A549 (cell line): ENCODE measurements around the gene ZNF143. TPM values are rescaled to one million over a fixed set of nuclear protein-coding genes. Genes with fewer than 3 reads are reported as not detected.

Source experiments
- ATAC-seq, 2 experiments: fragments of 200-7000 bp in 1 of 2; fragments of >200 bp in 1 of 2; cut with Nextera tagmentation in 1 of 2; cut with Tn5 transposase in 1 of 2; 3 replicates each; pipeline versions ENCODE4 v1.8.0 to v1.9.1; 2018 to 2020; ENCODE audit warnings: mild to moderate bottlenecking in 1 of 2, moderate library complexity in 1 of 2
- CTCF ChIA-PET: fragments of 300-600 bp; sonication (Branson Sonifier 250); formaldehyde crosslinking; extraction: SDS; loops from one replicate; lab custom pipeline; 2021; ENCODE audit warnings: antibody characterized with exemption, inconsistent platforms; lab: Yijun Ruan, JAX
- POLR2A ChIA-PET: fragments of 350-600 bp; formaldehyde crosslinking; extraction: SDS; loops from one replicate; lab custom pipeline; 2021; ENCODE audit warnings: antibody characterized with exemption, inconsistent platforms; lab: Yijun Ruan, JAX
- DNase-seq, 2 experiments: peaks; one replicate each; pipeline versions ENCODE4 v3.0.0 to v3.0.0-alpha.2; 2011 to 2016; ENCODE audit warnings: low read depth in 1 of 2, low spot score in 1 of 2
- FAIRE-seq: peaks from 2 replicates; lab custom pipeline; 2011; peaks lifted over from hg19 to GRCh38; lab: Jason Lieb, UNC
- H3K27ac ChIP-seq, 2 experiments: fragments of >200 bp; sonication (Bioruptor Twin); formaldehyde crosslinking; 3 replicates each; pipeline ENCODE4 v1.5.1; 2016 to 2017
- H3K4me1 ChIP-seq: fragments of >200 bp; sonication (Bioruptor Twin); formaldehyde crosslinking; 3 replicates; pipeline ENCODE4 v1.6.1; 2016
- H3K4me2 ChIP-seq: fragments of >200 bp; sonication (Bioruptor Twin); formaldehyde crosslinking; 3 replicates; pipeline ENCODE4 v1.6.1; 2016
- H3K4me3 ChIP-seq: fragments of >200 bp; sonication (Bioruptor Twin); formaldehyde crosslinking; 3 replicates; pipeline ENCODE4 v1.5.1; 2016
- H3K9me3 ChIP-seq: fragments of >200 bp; sonication (Bioruptor Twin); formaldehyde crosslinking; 3 replicates; pipeline ENCODE4 v1.6.1; 2016
- BHLHE40 ChIP-seq: IDR thresholded peaks from 2 replicates; pipeline ENCODE4 v1.6.1; 2012; ENCODE audit warnings: low read depth, low read length, inconsistent platforms
- CEBPB ChIP-seq, 2 experiments: fragments of >200 bp in 1 of 2; sonication (Bioruptor Twin) in 1 of 2; formaldehyde crosslinking in 1 of 2; IDR thresholded peaks; 2 replicates each; pipeline ENCODE4 v1.6.1; 2012 to 2016
- ESRRA ChIP-seq: fragments of 150-350 bp; IDR thresholded peaks from 2 replicates; pipeline ENCODE4 v1.6.1; 2014; ENCODE audit warnings: mild to moderate bottlenecking, low read length, borderline replicate concordance
- HDAC2 ChIP-seq: fragments of 200-600 bp; sonication (generic); IDR thresholded peaks from 2 replicates; pipeline ENCODE4 v1.6.1; 2016
- HEYL ChIP-seq: fragments of 250-450 bp; sonication (Bioruptor Pico); IDR thresholded peaks from 2 replicates; pipeline ENCODE4 v1.8.0; 2021; ENCODE audit warnings: mild to moderate bottlenecking, moderate library complexity
- HOXB13 ChIP-seq: fragments of 250-450 bp; sonication (Bioruptor Pico); IDR thresholded peaks from 2 replicates; pipeline ENCODE4 v1.5.0; 2020; ENCODE audit warnings: low read depth, mild to moderate bottlenecking, moderate library complexity
- KDM5A ChIP-seq: fragments of 200-600 bp; sonication (generic); IDR thresholded peaks from 2 replicates; pipeline ENCODE4 v1.6.1; 2016; ENCODE audit warnings: antibody characterized with exemption, mild to moderate bottlenecking
- MAZ ChIP-seq: fragments of 150-350 bp; IDR thresholded peaks from 2 replicates; pipeline ENCODE4 v1.6.1; 2014; ENCODE audit warnings: antibody characterized with exemption, low read depth, low read length, borderline replicate concordance
- MYC ChIP-seq: IDR thresholded peaks from 2 replicates; pipeline ENCODE4 v1.6.1; 2012; ENCODE audit warnings: mild to moderate bottlenecking, inconsistent platforms, low read length, improper control_type of control experiment, borderline replicate concordance
- NR3C1 ChIP-seq: fragments of >200 bp; sonication (Bioruptor Twin); formaldehyde crosslinking; IDR thresholded peaks from 3 replicates; pipeline ENCODE4 v1.6.1; 2017
- PHF8 ChIP-seq: fragments of 200-600 bp; sonication (generic); IDR thresholded peaks from 2 replicates; pipeline ENCODE4 v1.6.1; 2016; ENCODE audit warnings: low read depth, mild to moderate bottlenecking, antibody characterized with exemption, moderate library complexity, borderline replicate concordance
- POLR2A ChIP-seq: IDR thresholded peaks from 2 replicates; pipeline ENCODE4 v1.6.1; 2012; ENCODE audit warnings: mild to moderate bottlenecking, low read length
- RAD21 ChIP-seq, 2 experiments: fragments of >200 bp in 1 of 2; sonication (Bioruptor Twin) in 1 of 2; formaldehyde crosslinking in 1 of 2; IDR thresholded peaks in 1 of 2; conservative IDR thresholded peaks in 1 of 2; 2 replicates in 1 of 2; 3 replicates in 1 of 2; pipeline ENCODE4 v1.6.1; 2012 to 2018; ENCODE audit warnings: inconsistent platforms in 1 of 2
- RCOR1 ChIP-seq: fragments of 150-350 bp; IDR thresholded peaks from 2 replicates; pipeline ENCODE4 v1.6.1; 2014; ENCODE audit warnings: antibody characterized with exemption, low read length, low read depth
- RNF2 ChIP-seq: fragments of 200-600 bp; sonication (generic); IDR thresholded peaks from 2 replicates; pipeline ENCODE4 v1.6.1; 2016; ENCODE audit warnings: low read depth, mild to moderate bottlenecking, antibody characterized with exemption, moderate library complexity, borderline replicate concordance
- SREBF2 ChIP-seq: fragments of 450-650 bp; IDR thresholded peaks from 2 replicates; pipeline ENCODE4 v1.6.1; 2014; ENCODE audit warnings: mild to moderate bottlenecking, moderate library complexity
- TFCP2L1 ChIP-seq: fragments of 250-450 bp; sonication (Bioruptor Pico); IDR thresholded peaks from 2 replicates; pipeline ENCODE4 v1.5.0; 2021; ENCODE audit warnings: mild to moderate bottlenecking
- ZC3H11A ChIP-seq: fragments of 450-650 bp; IDR thresholded peaks from 2 replicates; pipeline ENCODE4 v1.6.1; 2014; ENCODE audit warnings: antibody characterized with exemption, mild to moderate bottlenecking
- ZSCAN20 ChIP-seq: fragments of 250-450 bp; sonication (Bioruptor Pico); IDR thresholded peaks from 2 replicates; pipeline ENCODE4 v1.8.0; 2022; ENCODE audit warnings: mild to moderate bottlenecking, moderate library complexity
- WGBS: methylation state at CpG from one replicate; pipeline ENCODE4 v1.1.6; 2017; ENCODE audit errors: missing lambda C conversion rate; 5-methylcytosine and 5-hydroxymethylcytosine counted together
- polyA plus RNA-seq, 4 experiments: library from polyadenylated mRNA; depleted of rRNA in 3 of 4; stranded (reverse); fragments of >200 nt; fragmentation: RNase III in 1 of 4; extraction: RNeasy Plus Mini Kit Qiagen cat#74134 plus additional on column Dnase treatment in 1 of 4; gene quantifications; 2 replicates in 3 of 4; 3 replicates in 1 of 4; pipeline ENCODE4 v1.2.3, GENCODE V29; 2011 to 2017
- TF ChIP-seq, protein P1 (sequence below): IDR thresholded peaks from 2 replicates; pipeline ENCODE4 v1.6.1; 2012; ENCODE audit warnings: low read depth, borderline replicate concordance
- TF ChIP-seq, protein P2 (sequence below): fragments of 200-600 bp; sonication (generic); IDR thresholded peaks from 2 replicates; pipeline ENCODE4 v1.6.1; 2016; ENCODE audit warnings: antibody characterized with exemption, mild to moderate bottlenecking, moderate library complexity

Gene ZNF143
- polyA plus RNA-seq, 2 of the 4 experiments (the other 2 are of a cell fraction) = 14.4 to 38.4 TPM

GRCh38 chr11:9573775-9574621, 113.2 kb downstream of the ZNF143 start:
- Histone ChIP-seq H3K9me3 (no peaks in the 10 kb centered on the region), H3K4me2 (peak overlapping the region; percentile 83), H3K27ac (peak overlapping the region; percentile 93 to 95), H3K4me3 (peak overlapping the region; percentile 89), H3K4me1 (peaks cover 50% of the 10 kb centered on the region)
- ChIA-PET POLR2A (interaction anchor here (0.9 to 3.7 kb wide), 8 partner anchors 10 to 731 kb away, joined by 3 to 46 read pairs (median 6); partner anchors contain the start of genes ADM, SWAP70 and ZNF143), CTCF (interaction anchor here (0.8 to 1.7 kb wide), 7 partner anchors 14 to 174 kb away, joined by 4 to 10 read pairs (median 5); no protein-coding TSS in a partner anchor)
- ATAC-seq (peak in 1 of 2 experiments; percentile 39; a peak in 3 of 6 replicates), FAIRE-seq (no peak), DNase-seq (peak in 1 of 2 experiments; percentile 32)
- TF ChIP-seq ZSCAN20 (no peak), MYC (peak; percentile 43; the same call in 1 of the 2 replicates), KDM5A (no peak), PHF8 (peak; percentile 44; the same call in 1 of the 2 replicates), HOXB13 (CRISPR knock-in tag) (no peak), ZC3H11A (no peak)
- 2% methylated on average over 28 of the region's 122 CpGs for WGBS

GRCh38 chr11:9574622-9575259, 113.9 kb downstream of the ZNF143 start:
- ChIA-PET CTCF (interaction anchor here (0.9 to 5.9 kb wide), 4 partner anchors 14 to 40 kb away, joined by 3 to 38 read pairs (median 5); no protein-coding TSS in a partner anchor), POLR2A (interaction anchor here (1.2 to 3.7 kb wide), 6 partner anchors 22 to 730 kb away, joined by 3 to 46 read pairs (median 12); partner anchors contain the start of genes ADM and ZNF143)
- Histone ChIP-seq H3K4me3 (peak overlapping the region; percentile 89), H3K27ac (peak overlapping the region; percentile 93 to 95), H3K4me2 (peak overlapping the region; percentile 83), H3K9me3 (no peaks in the 10 kb centered on the region), H3K4me1 (peaks cover 44% of the 10 kb centered on the region)
- TF ChIP-seq HEYL (CRISPR knock-in tag) (no peak), CEBPB (IDR thresholded peaks at IDR 0.05) (no peak), PHF8 (peak; percentile 21; the same call in 1 of the 2 replicates), MAZ (no peak), NR3C1 (no peak)
- DNase-seq = peak in 1 of 2 experiments; percentile 51
- WGBS = 2% methylated on average over 37 of the region's 43 CpGs
- no peak for ATAC-seq
- FAIRE-seq = no peak

GRCh38 chr11:9575260-9576240, 114.7 kb downstream of the ZNF143 start:
- H3K4me3 ChIP-seq = peak overlapping the region; percentile 89
- H3K9me3 ChIP-seq = no peaks in the 10 kb centered on the region
- peak in 1 of 2 experiments; percentile 42; a peak in 3 of 6 replicates for ATAC-seq
- WGBS = 2% methylated on average over 17 of the region's 17 CpGs
- H3K4me1 ChIP-seq = peaks cover 38% of the 10 kb centered on the region
- FAIRE-seq = no peak
- ChIA-PET POLR2A (interaction anchor here (0.7 to 3.7 kb wide), 6 partner anchors 10 to 729 kb away, joined by 3 to 33 read pairs (median 4); partner anchors contain the start of genes ADM and ZNF143), CTCF (interaction anchor here (0.9 to 5.9 kb wide), 5 partner anchors 12 to 173 kb away, joined by 3 to 38 read pairs (median 5); no protein-coding TSS in a partner anchor)
- TF ChIP-seq RNF2 (no peak), SREBF2 (no peak), TFCP2L1 (no peak), ESRRA (no peak), RCOR1 (no peak), POLR2A (no peak), BHLHE40 (no peak), RAD21 (conservative IDR thresholded peaks at IDR 0.05 in 1 of 2, IDR thresholded peaks at IDR 0.05 in 1 of 2) (0 out of 5 replicates have a peak, but pooled peaks of 1 of the 2 experiments have one; percentile 13), HDAC2 (no peak), ZSCAN20 (no peak), HEYL (CRISPR knock-in tag) (no peak)
- TF ChIP-seq, protein P1, sequence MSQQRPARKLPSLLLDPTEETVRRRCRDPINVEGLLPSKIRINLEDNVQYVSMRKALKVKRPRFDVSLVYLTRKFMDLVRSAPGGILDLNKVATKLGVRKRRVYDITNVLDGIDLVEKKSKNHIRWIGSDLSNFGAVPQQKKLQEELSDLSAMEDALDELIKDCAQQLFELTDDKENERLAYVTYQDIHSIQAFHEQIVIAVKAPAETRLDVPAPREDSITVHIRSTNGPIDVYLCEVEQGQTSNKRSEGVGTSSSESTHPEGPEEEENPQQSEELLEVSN = 0 out of 2 replicates have a peak, but pooled peaks have one; percentile 10
- TF ChIP-seq, protein P2, sequence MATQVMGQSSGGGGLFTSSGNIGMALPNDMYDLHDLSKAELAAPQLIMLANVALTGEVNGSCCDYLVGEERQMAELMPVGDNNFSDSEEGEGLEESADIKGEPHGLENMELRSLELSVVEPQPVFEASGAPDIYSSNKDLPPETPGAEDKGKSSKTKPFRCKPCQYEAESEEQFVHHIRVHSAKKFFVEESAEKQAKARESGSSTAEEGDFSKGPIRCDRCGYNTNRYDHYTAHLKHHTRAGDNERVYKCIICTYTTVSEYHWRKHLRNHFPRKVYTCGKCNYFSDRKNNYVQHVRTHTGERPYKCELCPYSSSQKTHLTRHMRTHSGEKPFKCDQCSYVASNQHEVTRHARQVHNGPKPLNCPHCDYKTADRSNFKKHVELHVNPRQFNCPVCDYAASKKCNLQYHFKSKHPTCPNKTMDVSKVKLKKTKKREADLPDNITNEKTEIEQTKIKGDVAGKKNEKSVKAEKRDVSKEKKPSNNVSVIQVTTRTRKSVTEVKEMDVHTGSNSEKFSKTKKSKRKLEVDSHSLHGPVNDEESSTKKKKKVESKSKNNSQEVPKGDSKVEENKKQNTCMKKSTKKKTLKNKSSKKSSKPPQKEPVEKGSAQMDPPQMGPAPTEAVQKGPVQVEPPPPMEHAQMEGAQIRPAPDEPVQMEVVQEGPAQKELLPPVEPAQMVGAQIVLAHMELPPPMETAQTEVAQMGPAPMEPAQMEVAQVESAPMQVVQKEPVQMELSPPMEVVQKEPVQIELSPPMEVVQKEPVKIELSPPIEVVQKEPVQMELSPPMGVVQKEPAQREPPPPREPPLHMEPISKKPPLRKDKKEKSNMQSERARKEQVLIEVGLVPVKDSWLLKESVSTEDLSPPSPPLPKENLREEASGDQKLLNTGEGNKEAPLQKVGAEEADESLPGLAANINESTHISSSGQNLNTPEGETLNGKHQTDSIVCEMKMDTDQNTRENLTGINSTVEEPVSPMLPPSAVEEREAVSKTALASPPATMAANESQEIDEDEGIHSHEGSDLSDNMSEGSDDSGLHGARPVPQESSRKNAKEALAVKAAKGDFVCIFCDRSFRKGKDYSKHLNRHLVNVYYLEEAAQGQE = no peak
- H3K4me2 ChIP-seq = peak overlapping the region; percentile 83
- DNase-seq = peak; percentile 75 to 84
- H3K27ac ChIP-seq = peak overlapping the region; percentile 93 to 95
